SK-N-MC (cell line): ENCODE data around the gene GCK.

Source experiments
- EZH2 ChIP-seq: fragments of 200-600 bp; sonication (generic); IDR thresholded peaks from one replicate; pipeline ENCODE4 v1.6.1; 2017; ENCODE audit warnings: antibody characterized with exemption
- POLR2AphosphoS5 ChIP-seq: IDR thresholded peaks from 2 replicates; pipeline ENCODE4 v1.6.1; 2012; ENCODE audit warnings: mild to moderate bottlenecking, low read depth, low read length, borderline replicate concordance

- TF ChIP-seq EZH2 (no peak), POLR2AphosphoS5 (no peak)
Measured at GRCh38 chr7:44197474-44197873, 8.2 kb upstream of the GCK start.
